Measurements from ENCODE around the gene PRDM11. TPM values are rescaled to one million over a fixed set of nuclear protein-coding genes. Genes with fewer than 3 reads are reported as not detected.

Gene PRDM11
- total RNA-seq, 1 donor = 6.5 TPM

- no peak for DNase-seq (ENCODE audit: low read depth)
- no peak for TF ChIP-seq CTCF (IDR thresholded peaks at IDR 0.05; ENCODE audit: insufficient read depth, low read depth, low read length)
- H3K4me3 ChIP-seq (ENCODE audit: low read depth, low read length) = no peak overlapping the region
These were observed 124.7 kb downstream of the PRDM11 start for GRCh38 chr11:45270946-45271716.

GRCh38 chr11:45272701-45273100 is 126.3 kb downstream of the PRDM11 start:
- H3K4me3 ChIP-seq (ENCODE audit: low read depth, low read length) = no peak overlapping the region
- DNase-seq (ENCODE audit: low read depth) = no peak
- TF ChIP-seq CTCF (IDR thresholded peaks at IDR 0.05; ENCODE audit: insufficient read depth, low read depth, low read length) = no peak

GRCh38 chr11:45273509-45273908 is 127.1 kb downstream of the PRDM11 start:
- no peak for DNase-seq (ENCODE audit: low read depth)
- no peak for TF ChIP-seq CTCF (IDR thresholded peaks at IDR 0.05; ENCODE audit: insufficient read depth, low read depth, low read length)

GRCh38 chr11:45274206-45274605 is 127.8 kb downstream of the PRDM11 start:
- no peak for DNase-seq (ENCODE audit: low read depth)
- H3K4me3 ChIP-seq (ENCODE audit: low read depth, low read length) = no peak overlapping the region
- no peak for TF ChIP-seq CTCF (IDR thresholded peaks at IDR 0.05; ENCODE audit: insufficient read depth, low read depth, low read length)

More at GRCh38 chr11:45273509-45273908, 127.1 kb downstream of the PRDM11 start:
- no peak overlapping the region for H3K4me3 ChIP-seq (ENCODE audit: low read depth, low read length)

- no peak overlapping the region for H3K4me3 ChIP-seq (ENCODE audit: low read depth, low read length)
- no peak for DNase-seq (ENCODE audit: low read depth)
- TF ChIP-seq CTCF (IDR thresholded peaks at IDR 0.05; ENCODE audit: insufficient read depth, low read depth, low read length) = no peak
These were observed 129.4 kb downstream of the PRDM11 start for GRCh38 chr11:45275828-45276227.

GRCh38 chr11:45278714-45279113 is 132.3 kb downstream of the PRDM11 start:
- DNase-seq (ENCODE audit: low read depth) = no peak
- no peak overlapping the region for H3K4me3 ChIP-seq (ENCODE audit: low read depth, low read length)
- no peak for TF ChIP-seq CTCF (IDR thresholded peaks at IDR 0.05; ENCODE audit: insufficient read depth, low read depth, low read length)

- DNase-seq (ENCODE audit: low read depth) = no peak
- H3K4me3 ChIP-seq (ENCODE audit: low read depth, low read length) = no peak overlapping the region
- no peak for TF ChIP-seq CTCF (IDR thresholded peaks at IDR 0.05; ENCODE audit: insufficient read depth, low read depth, low read length)
These were observed 133.2 kb downstream of the PRDM11 start for GRCh38 chr11:45279645-45280044.
